HG02885 (cell line): ENCODE results near the gene TPST1.

Source experiments
- ATAC-seq: cut with Tn5 transposase; IDR thresholded peaks from one replicate; pipeline ENCODE4 v1.9.1; 2021; ENCODE audit warnings: mild to moderate bottlenecking; ENCODE audit not compliant: unreplicated experiment, poor library complexity

The TPST1 gene

DNA sequence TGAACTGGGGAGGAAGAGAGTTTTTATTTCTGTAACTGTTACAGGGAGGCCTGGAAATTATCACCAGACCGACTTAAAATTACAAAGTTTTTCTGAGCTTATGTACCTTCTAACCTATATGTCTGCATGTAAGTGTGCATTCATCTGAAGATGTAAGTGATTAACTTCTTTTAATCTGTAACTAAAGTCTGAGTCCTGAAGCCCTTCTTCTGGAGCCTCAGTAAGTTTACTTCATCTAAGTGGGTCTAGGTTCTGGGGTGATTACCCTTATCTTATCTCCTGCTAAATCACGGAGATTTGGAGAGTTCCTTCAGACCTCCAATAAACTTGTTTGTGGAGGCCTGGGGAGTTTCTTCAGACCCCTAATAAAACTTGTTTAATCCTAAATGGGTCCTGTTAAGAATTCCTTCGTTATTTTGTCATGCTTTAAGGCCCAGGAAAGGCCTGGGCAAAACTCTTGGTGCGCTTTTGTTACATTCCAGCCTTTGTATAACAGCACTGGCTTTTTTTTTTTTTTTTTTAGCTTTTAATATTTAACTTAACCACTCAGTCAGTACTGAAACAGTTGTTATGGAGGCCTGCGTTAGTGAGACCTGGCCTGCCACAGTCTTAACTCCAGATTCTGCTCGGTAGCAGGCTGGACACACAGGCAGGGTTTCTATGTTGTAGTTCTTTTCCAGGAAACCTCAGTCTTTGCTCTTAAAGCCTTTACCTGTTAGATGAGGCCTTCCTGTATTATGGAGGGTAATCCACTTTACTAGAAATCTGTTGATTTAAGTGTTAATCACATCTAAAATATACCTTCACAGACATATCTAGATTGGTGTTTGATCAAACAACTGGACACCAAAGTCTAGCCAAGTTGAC is 33.0 kb downstream of the TPST1 start:
- ATAC-seq = no peak

- ATAC-seq = no peak
These were observed 33.8 kb downstream of the TPST1 start for GRCh38 chr7:66238773-66239466.

GRCh38 chr7:66239467-66239856 is 34.3 kb downstream of the TPST1 start:
- no peak for ATAC-seq

DNA sequence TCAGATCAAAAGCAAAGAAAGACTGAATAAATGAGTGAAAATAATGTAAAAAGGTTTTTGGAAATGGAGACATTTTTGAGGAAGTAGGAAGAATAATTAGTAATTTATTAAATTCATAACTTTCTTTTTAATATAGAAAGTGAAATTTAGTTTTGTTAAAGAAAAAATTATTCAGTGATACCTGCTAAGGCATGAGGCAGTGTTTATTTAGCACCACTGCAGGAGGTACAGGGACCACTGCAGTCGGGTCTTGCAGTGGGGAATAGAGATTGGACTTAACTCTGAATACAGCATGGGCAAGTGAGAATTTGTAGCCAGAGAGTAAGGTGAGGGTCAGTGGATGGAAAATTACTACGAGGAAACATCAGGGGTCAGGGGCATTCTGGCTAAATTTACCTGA is 39.9 kb downstream of the TPST1 start:
- ATAC-seq = no peak

- ATAC-seq = no peak
These were observed 41.5 kb downstream of the TPST1 start for GRCh38 chr7:66246554-66247171.

- no peak for ATAC-seq
These were observed 42.4 kb downstream of the TPST1 start for GRCh38 chr7:66247380-66248078.

DNA sequence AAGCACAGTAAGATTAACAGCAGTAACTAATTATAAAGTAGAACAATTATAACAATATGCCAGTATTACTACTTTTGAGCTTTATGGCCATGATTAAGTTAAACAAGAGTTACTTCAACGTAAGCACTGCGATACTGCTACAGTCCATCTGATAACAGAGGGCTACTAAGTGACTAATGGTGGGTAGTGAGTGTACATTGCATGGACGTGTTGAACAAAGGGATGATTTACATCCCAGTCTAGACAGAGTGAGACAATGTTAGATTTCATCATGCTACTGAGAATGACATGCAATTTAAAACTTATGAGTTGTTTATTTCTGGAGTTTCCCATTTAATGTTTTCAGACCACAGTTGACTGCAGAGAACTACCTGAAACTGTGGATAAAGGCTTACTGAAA is 45.6 kb downstream of the TPST1 start:
- no peak for ATAC-seq

DNA sequence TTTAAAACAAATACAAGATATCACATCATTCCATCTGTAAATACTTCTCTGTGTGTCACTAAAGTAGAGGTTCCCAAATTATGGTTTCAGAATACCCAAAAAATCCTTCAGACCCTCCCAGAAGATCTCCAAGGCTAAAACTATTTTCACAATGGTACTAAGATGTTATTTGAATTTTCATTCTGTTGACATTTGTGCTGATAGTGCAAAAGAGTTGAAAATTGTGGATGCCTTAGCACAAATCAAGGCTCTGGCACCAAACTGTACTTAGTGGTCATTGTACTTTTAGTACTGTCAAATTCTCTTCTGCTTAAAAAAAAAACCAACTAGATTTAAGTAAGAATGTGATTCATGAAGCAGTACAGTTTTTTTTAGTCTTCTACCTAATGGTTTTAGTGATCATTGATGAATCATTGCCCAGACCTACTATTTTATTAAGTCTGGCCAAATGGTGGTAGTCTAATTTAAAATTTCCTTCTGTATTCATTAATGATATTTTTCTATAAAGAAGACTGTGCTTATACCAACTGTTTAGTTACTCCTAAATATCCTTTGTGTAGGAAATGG is 50.5 kb downstream of the TPST1 start:
- no peak for ATAC-seq

GRCh38 chr7:66256281-66256680 is 51.1 kb downstream of the TPST1 start:
- ATAC-seq = no peak

- ATAC-seq = no peak
These were observed 52.3 kb downstream of the TPST1 start for GRCh38 chr7:66257481-66257880.

DNA sequence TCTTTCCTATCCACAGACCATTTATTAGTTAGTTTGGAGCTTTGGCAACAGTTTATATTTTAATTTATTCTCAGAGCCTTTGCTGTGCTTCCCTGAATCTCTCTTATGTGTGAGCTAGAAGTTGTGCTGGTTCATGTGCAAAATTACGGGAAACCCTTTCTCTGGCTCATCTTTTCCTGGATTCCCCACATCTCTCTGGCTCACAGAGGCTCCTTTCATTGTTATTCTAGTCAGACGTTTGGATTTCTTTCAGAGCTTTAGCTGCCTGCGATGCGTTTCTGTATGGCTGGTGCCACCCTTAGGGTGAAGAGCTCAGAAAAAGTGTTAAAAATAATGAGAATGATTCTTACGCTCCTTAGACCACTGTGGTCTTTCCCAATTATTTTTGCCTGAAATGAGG is 53.3 kb downstream of the TPST1 start:
- ATAC-seq = no peak

GRCh38 chr7:66261941-66262340 is 56.8 kb downstream of the TPST1 start:
- ATAC-seq = no peak

DNA sequence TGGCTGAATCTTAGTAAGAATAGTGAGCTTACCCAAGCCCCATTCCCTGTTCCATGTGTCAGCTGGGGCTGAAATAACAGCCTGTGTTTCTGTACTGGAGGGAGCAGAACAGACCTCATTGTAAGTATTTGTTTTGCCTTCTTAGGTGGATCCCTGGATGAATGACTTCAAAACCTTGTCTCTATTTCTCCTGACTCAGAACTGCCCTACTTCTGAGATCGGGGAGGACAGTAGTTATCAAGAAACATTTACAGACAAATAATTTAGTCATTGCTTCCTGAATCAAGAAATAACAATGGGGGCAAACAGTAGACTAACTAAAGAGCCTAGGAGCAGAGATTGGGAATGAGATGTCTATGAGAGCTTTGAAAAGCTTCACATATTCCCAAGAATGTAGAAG is 58.8 kb downstream of the TPST1 start:
- no peak for ATAC-seq

DNA sequence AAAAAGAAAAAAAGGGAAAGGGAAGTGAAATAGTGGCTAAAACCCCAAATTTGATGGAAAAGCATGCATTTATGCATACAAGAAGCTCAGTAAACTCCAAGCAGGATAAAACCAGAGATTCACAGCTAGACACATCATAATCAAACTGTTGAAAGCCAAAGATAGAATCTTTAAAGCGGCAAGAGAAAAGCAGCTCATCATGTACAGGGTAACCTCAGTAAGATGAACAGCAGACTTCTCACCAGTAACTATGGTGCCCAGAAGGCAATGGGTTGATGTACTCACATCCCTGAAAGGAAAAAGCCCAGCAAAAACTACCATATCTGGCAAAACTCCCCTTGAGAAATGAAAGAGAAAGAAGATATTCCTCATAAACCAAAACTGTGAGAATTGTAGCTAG is 60.4 kb downstream of the TPST1 start:
- no peak for ATAC-seq

GRCh38 chr7:66267249-66267648 is 62.1 kb downstream of the TPST1 start:
- ATAC-seq = no peak

- no peak for ATAC-seq
These were observed 64.8 kb downstream of the TPST1 start for GRCh38 chr7:66269978-66270377.

DNA sequence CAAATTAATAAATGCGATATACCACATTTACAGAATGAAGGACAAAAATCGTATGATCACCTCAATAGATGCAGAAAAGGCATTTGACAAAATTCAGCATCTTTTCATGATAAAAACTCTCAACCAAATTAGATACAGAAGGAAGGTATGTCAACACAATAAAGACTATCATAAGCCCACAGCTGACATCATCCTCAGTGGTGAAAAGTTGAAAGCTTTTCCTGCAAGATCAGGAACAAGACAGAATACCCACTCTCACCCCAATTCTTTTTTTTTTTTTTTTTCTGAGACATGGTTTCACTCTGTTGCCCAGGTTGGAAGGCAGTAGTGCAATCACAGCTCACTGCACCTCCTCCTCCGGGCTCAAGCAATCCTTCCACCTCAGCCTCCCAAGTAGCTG is 67.2 kb downstream of the TPST1 start:
- ATAC-seq = no peak

- ATAC-seq = no peak
These were observed 71.2 kb downstream of the TPST1 start for GRCh38 chr7:66276363-66276762.

GRCh38 chr7:66277492-66277891 is 72.4 kb downstream of the TPST1 start:
- ATAC-seq = no peak

- no peak for ATAC-seq
These were observed 74.8 kb downstream of the TPST1 start for GRCh38 chr7:66279912-66280311.
